GM12864 (cell line): Measurements from ENCODE around the gene ITLN1.
"Not testable (repeated sequence)": the region's sequence is repeated elsewhere in the genome, so short reads cannot be mapped to it uniquely, and the experiment has no call there.

Experiments
- DNase-seq: peaks from one replicate; pipeline ENCODE4 v3.0.0-alpha.2; 2011; ENCODE audit warnings: low read depth
- H3K4me3 ChIP-seq: 2 replicates; pipeline ENCODE4 v1.5.1; 2011; ENCODE audit warnings: mild to moderate bottlenecking, low read depth, low read length, control low read depth
- TF ChIP-seq, protein P1 (sequence below): IDR thresholded peaks from 2 replicates; pipeline ENCODE4 v1.5.1; 2011; ENCODE audit warnings: low read depth, mild to moderate bottlenecking, moderate library complexity, low read length, control low read depth, inconsistent platforms; ENCODE audit errors: missing control alignments

Gene ITLN1

DNA sequence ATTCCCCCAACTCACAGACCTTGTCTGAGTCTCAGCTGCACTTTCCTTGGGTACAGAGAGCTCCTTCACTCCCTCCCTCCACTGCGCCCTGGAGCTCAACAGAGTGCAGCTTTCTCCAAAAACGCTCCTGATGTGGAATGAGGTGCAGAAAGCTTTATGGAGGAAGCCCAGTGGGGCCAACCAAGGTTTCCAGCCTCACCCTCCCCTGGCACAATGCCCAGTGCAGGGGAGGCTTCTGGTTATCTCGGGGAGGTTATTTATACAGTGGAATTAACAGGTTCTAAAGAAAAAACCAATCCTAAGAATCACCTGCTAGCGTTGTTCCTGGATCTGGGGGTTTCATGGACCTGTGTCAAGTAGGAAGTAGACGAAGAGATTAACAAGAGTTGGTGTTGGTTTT is at the start of gene ITLN1:
TSS of gene ITLN1 (minus strand) at position 139 of the 400 bp plus-strand sequence. CDS start 303 bp downstream, outside the sequence.
- DNase-seq = no peak
- no peak within 1 kb of the TSS for H3K4me3 ChIP-seq
- TF ChIP-seq, protein P1, sequence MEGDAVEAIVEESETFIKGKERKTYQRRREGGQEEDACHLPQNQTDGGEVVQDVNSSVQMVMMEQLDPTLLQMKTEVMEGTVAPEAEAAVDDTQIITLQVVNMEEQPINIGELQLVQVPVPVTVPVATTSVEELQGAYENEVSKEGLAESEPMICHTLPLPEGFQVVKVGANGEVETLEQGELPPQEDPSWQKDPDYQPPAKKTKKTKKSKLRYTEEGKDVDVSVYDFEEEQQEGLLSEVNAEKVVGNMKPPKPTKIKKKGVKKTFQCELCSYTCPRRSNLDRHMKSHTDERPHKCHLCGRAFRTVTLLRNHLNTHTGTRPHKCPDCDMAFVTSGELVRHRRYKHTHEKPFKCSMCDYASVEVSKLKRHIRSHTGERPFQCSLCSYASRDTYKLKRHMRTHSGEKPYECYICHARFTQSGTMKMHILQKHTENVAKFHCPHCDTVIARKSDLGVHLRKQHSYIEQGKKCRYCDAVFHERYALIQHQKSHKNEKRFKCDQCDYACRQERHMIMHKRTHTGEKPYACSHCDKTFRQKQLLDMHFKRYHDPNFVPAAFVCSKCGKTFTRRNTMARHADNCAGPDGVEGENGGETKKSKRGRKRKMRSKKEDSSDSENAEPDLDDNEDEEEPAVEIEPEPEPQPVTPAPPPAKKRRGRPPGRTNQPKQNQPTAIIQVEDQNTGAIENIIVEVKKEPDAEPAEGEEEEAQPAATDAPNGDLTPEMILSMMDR = no peak

DNA sequence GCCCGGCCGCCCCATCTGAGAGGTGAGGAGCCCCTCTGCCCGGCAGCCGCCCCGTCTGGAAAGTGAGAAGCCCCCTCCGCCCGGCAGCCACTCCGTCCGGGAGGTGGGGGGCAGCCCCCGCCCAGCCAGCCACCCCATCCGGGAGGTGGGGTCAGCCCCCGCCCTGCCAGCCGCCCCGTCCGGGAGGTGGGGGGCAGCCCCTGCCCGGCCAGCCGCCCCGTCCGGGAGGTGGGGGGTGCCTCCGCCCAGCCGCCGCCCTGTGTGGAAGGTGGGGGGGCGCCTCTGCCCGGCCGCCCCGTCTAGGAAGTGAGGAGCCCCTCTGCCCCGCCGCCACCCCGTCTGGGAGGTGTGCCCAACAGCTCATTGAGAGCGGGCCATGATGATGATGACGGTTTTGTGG is 48.3 kb upstream of the ITLN1 start:
- H3K4me3 ChIP-seq, DNase-seq: not testable (repeated sequence)

DNA sequence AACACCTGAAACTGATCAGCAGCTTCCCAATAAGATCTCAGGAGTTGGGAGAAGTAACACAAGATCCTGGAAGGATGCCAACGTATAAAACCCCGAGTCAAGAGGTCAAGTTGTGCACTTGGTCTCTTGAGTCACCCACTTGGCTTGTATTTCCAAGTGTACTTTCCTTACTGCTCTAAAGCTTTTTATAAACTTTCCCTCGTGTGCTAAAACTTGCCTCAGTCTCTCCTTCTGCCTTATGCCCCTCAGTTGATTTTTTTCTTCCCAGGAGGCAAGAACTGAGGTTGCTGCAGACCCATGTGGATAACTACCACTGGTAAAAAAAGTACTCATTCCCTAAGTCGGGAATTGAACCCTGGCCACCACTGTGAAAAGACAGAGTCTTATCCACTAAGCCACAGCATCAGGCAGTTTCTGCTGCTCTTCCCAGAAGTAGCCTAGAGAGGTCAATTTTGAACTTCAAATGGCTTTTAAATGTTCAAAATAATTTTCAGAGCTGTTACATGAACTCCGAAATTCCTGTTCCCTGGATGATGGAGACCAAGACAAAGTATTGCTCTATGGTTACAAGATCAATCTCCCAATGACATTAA is 40.8 kb upstream of the ITLN1 start:
- DNase-seq = no peak
- TF ChIP-seq, protein P1 = no peak
- no peak overlapping the region for H3K4me3 ChIP-seq

DNA sequence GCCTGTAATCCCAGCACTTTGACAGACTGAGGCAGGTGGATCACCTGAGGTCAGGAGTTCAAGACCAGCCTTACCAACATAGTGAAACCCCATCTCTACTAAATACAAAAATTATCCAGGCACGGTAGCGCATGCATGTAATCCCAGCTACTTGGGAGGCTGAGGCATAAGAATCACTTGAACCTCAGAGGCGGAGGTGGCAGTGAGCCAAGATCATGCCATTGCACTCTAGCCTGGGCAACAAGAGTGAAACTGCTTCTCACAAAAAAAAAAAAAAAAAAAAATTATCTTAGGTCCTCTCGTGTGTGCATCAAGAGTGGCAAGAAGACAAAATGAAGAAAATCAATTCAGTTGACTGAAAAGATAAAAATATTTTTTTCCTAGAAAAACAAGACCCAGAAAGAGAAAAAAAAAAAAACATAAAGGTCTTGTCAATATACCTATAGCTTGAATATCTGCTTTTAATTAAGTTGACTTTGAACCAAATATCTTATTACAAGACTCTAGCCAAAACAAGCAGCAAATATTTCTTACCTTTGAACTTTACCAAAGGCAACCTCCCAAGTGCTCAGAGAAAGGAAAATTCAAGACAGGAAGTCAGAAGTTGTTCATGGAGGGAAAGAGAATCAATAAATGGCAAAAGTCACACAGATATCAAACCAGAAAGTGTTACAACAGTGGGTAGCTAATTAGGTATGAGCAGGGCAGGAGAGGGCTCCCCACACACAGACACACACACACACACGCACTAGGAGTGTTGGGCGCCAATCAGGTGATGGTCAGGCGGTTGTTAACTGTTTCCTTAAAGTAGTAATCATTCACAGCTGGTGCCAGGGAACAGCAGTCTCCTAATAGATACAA is 40.0 kb upstream of the ITLN1 start:
- TF ChIP-seq, protein P1 = no peak
- no peak overlapping the region for H3K4me3 ChIP-seq
- DNase-seq = no peak

DNA sequence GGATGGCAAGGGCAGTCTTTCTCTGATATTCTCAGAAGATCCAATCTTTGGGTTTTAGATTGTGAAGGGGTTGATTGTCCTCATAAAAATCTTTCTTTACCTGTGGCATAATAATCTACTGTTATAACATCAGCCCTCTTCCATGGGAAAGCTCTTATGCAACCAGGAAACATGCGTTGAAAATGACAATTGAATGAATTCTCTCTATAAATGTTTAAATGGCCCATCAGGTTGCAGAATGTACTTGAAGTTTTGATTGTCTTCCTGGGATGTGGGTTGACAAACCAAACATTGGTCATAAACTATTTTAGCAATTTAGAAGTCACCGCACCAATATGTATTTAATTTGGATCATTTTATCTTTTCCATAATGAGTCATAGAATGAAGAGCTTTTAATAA is 31.7 kb upstream of the ITLN1 start:
- no peak overlapping the region for H3K4me3 ChIP-seq
- TF ChIP-seq, protein P1 = no peak
- no peak for DNase-seq

DNA sequence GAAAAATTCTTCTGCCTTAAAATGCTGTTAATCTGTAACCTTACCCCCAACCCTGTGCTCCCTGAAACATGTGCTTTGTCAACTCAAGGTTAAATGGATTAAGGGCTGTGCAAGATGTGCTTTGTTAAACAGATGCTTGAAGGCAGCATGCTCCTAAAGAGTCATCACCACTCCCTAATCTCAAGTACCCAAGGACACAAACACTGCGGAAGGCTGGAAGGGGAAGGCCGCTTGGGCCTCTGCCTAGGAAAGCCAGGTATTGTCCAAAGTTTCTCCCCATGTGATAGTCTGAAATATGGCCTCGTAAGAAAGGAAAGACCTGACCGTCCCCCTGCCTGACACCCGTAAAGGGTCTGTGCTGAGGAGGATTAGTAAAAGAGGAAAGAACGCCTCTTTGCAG is 28.2 kb upstream of the ITLN1 start:
- DNase-seq, H3K4me3 ChIP-seq: not testable (repeated sequence)

DNA sequence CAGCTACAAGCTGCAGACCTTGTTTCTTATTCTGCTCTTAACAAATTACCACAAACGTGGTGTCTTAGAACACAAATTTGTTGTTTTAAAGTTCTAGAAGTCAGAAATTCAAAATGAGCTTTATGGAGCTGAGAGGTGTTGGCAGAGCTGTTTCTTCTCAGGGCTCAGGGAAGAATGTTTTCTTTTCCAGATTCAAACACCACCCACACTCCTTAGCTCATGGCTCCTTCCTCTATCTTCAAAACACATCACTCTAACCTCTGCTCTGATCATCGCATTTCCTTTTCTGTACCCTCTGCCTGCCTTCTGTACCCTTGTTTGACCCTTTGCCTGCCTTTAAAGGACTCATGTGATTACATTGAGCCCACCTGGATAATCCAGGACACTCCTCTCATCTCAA is 26.9 kb upstream of the ITLN1 start:
- TF ChIP-seq, protein P1 = no peak
- no peak for DNase-seq
- H3K4me3 ChIP-seq = no peak overlapping the region

DNA sequence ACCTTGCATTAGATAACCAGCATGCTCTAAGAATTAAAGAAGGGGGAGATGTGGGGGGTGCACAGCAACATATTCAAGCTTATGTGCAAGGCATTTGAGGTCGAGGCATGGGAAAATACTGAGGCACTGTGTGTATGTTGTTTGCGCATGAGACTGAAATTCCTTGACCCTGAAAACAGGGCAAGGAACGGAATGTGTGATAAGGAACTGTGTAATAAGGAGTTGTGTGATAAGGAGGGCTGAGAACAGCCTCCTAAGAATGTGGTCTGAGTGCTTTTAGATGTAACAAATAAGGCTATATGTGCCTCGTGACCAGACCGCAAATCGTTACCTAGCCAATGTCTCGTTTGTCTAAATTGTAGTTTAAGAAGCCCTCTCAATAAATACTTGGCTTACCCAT is 26.5 kb upstream of the ITLN1 start:
- TF ChIP-seq, protein P1 = no peak
- H3K4me3 ChIP-seq = no peak overlapping the region
- no peak for DNase-seq
